GM21526 (cell line): ENCODE results near the gene HOXC10.

Source experiments
- ATAC-seq: cut with Tn5 transposase; IDR thresholded peaks from one replicate; pipeline ENCODE4 v1.9.1; 2021; ENCODE audit warnings: moderate library complexity; ENCODE audit not compliant: unreplicated experiment, low FRiP score

Gene HOXC10

DNA sequence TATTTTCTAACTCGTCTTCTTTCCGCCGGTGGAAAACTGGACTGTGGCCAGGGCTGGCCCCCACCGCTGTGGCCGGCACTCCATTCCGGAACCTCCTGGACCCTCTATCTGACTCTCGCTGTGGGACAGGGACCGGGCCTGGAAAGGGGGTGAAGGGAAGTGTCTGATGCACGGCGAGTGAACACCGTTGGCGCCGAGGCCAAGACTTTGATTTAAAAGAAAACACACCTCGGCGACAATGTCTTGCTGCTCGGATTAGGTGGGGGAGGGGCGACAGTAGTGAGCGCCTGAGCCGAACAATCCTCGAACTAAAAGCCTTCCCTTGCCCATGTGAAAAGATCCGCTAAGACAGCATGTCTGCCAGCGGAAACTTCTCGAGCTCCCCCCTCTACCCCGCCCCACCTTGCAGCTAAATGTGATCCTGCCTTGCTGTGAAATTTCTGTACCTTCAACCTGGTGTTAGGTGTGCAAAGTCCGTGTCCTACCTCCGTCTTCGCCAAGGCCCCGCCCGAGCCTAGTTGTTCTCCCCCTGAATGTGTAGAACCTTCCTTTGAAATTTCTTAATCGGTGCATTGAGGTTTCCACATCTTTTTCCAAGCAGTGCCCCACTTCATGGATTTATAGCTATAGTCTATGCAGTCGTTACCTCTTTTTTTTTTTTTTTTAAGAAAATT, 9.3 kb upstream of the HOXC10 start:
- ATAC-seq = no peak

DNA sequence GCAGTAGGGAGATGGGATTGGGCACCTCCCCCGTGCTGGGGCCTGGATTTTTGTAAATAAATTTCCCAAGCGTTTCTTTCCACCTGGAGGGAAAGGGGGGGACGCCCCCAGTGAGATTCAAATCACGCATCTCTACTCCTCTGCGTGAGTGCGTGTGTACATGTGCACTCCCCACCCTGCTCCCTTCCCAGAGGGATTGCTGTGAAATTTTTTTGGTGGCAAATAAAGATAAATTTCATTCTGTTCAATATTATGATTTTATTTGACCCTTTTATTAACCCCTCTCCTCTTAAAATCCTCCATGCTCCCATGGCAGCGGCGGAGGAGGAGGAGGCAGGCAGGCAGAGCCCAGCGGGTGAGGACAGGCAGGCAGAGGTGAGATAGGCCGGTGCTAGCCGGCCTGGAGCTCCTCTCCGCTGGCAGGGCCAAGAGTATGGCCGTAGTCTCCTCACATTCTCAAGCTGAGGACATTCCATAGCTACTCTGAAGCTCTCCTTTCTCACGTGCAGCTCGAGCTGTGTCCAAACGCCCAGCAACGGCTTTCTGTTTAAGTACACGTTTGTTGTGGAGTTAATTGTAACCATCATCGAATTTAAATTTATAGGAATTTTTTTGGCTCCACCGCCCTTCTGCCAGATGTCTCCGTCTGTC, 8.6 kb upstream of the HOXC10 start:
- no peak for ATAC-seq

DNA sequence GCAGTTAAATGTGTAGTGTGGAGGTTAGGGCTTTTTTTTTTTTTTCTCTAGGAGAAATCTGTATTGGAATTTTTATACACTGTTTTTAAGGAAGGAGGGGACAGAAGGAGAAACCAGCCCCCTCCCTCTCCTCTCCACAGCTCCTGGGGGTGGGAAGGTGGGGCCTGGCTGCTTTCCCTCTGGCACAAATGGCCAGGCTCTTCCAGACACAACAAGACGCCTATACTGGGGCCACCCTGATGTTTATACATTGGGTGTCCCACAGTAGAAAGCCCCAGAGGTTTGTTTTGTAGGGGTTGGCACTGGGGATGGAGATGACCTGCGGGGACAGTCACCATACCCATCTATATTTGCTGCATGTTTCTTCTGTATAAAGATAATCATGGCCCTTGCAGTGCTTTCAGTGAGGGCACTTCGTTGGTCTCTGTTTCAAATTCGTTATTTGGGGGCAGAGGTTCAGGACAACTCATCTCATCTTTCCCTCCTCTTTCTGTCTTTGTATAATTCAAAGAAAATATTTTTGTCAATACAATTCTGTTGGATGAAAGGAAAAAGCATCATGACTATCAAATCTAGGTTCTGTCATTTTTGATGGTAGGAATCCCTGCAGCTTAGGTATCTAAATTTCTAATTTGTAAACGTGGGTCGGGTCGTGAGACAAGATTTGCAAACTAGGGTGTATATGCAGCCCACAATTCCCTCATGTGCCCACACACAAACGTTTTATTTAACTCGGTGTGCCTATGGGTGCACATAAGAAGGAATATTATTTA, 7.9 kb upstream of the HOXC10 start:
- ATAC-seq = no peak

DNA sequence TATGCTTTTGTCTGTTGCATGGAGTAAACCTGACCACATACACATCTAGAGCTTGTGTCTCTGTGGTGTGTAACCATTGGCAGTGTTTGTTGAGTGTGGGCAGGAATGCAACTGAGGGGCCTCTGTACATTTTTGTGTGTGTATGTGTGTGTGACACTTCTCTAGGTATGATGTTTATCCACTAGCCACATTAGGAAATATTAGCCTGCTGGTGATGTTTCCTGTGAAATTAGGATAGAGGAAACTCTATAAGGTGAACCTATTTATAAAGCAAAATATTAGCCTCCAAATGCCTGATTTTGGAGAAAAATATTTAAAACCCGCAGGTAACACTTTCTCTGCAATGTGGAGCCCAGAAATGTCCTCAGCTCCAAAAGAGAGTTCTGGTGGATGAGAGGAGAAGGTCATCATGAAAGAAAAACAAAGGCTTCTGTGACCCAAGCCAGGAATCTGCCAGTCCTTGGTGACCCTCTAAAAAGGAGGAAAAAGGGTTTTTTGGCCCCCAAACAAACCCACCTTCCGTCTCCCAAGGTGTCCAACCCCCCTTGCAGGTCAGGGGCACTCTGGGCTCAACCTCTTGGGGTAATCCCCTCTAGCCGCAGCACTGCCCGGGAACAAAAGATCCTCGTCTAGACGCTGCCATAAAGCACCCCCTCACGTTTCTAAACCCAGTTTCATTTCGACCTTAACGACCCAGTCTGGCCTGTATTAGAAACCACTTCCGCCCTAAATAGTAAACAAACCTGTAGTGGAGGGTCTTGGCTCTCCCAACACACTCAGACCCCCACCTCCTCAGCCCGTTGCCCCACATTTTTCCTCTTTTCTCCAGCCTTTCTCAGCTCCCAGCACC, 7.1 kb upstream of the HOXC10 start:
- ATAC-seq = no peak

DNA sequence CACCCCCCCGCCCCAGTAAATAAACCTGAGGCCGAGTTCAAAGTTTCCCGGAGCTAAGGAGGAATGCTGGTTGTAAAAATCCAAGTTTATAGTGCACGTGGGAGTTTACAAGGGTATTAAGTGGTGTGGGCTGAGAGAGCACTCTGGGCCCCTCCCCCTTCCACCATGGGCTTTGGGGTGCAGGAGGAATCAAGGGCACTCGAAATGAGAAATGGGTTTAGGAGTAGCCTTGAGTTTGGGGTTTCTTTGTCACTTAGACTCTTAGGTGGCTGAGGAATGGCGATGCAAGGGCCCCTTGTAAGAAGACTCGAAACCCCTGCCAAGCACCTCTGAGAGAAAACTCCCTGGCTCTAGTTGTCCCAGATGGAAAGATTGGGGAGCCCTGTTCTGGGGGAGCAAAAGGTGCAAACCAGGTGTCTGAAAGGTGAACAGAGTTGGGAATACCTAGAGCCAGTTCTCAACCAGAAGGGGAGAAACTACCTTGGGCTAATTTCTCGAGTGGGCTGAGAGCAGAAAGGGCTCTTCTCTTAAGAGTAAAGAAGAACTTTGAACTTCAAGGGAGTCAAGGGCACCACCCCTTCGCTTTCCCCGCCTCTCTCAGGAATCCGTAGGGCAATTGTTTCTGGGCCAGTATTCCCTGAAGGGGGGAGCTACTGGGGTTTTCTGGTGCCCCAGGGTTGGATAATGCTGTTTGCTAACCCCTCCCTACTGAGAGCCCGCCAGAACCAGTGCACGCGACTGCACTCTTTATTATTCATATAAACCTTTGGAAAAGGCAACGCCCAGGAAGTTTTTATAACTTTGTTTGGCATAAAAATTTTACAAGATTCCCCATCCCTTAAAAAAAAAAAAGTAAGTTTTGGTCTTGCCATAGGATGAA, 6.2 kb upstream of the HOXC10 start:
- no peak for ATAC-seq

DNA sequence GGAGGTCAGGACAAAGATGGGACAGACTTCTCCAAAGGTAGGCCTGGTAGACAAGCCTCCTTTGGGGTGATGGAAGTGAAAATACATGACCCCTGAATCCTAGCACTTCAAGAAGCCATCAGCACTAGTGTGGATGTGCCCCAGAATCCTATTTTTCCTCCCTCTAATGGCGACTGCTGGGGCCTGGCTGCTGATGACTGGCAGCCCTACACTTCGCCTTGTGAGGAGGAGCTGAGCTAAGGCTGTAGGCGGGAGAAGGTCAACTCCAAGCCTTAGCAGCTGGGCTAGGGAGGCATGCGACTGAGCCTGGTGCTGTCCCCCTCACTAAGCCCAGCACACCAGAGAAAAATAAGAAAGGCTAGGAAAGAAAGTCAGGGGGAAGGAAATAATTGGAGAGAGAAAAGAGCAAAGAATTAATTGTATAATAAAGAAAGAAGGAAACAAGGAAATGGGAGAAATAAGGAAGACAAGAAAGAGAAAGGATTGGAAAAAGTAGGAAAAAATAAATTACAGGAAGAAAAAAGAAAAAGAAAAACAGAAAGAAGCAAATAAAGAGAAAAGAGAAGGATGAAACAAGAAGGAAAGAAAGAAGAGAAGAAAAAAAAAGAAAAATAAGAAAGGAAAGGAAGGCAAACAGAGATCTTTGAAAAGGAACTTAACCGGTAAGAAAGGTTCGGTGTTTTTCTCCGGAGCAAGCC, 4.7 kb upstream of the HOXC10 start:
- no peak for ATAC-seq

DNA sequence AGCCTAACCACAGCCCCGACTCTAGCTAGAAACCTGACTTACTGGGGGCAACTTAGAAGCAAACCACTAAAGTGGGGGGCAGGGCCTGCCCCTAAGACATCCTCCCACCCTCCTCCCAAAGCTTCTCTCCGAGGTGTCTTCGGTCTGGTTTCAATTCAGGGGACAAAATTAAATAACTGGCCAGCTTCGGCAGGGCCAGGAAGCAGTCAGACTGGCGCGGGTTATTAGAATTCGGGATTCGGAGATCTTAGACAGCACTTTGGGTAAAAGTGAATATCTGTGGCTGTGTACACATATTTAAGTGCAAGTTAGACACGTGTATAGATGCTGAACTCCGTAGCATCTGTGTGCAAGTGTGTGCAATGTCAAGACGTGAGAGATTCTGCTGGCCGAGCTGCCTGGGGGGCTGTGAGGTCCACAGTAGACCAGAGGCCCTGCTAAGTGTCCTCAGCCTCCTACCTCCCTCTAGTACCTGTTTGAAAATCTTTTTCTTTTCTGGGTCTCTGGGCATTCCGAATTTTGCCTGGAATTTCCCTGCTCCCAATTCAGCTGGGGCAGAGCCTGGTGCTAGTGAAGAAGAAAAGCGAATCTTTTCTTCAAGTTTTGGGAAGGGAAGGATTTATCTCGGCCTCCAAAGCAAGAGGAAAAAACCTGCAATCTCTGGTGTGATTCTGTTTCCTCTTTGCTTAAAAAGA, 4.0 kb upstream of the HOXC10 start:
- no peak for ATAC-seq

DNA sequence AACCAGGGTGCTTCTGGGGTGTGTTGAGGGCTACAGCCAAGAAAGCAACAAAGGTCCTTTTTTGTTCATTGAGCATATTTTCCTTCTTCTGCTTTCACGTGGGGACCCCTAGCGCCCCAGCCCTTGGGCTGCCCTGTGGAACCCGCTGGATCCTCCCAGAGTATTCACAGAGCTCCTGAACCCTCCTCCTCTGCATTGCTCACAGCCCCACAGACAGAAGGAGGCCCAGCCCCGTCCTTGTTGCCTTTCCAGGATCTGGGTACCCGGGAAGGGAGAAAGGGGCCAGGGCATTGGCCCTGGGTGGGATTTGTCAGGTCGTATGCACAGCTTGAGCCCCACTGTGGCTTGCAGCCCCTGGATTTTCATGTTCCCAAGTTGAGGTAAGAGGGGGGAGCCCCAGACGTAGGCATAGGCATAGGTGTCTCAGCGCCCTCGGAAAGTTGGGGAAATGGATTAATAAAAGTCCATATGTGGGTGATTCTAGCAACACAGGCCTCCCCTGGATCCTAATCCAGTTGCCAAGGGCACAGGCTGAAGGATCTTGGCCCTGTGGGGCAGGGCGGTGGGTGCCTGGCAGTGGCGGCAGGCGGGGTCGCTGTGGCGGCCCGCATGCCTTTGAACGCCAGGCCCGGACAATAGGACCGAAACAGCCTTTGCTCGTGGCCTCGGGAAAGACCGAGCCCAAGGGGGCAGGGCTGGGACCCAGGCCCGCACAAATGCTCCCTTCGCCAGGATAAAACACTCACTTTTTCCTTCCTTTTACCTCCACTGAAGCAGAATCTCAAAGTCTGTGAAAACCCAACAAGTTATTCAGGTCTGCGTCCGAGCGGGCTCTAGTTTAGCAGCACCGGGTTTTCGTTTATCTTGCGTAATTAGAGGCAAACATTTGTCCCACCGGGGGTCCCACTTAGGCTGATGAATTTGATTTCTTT, 3.0 kb upstream of the HOXC10 start:
- no peak for ATAC-seq

DNA sequence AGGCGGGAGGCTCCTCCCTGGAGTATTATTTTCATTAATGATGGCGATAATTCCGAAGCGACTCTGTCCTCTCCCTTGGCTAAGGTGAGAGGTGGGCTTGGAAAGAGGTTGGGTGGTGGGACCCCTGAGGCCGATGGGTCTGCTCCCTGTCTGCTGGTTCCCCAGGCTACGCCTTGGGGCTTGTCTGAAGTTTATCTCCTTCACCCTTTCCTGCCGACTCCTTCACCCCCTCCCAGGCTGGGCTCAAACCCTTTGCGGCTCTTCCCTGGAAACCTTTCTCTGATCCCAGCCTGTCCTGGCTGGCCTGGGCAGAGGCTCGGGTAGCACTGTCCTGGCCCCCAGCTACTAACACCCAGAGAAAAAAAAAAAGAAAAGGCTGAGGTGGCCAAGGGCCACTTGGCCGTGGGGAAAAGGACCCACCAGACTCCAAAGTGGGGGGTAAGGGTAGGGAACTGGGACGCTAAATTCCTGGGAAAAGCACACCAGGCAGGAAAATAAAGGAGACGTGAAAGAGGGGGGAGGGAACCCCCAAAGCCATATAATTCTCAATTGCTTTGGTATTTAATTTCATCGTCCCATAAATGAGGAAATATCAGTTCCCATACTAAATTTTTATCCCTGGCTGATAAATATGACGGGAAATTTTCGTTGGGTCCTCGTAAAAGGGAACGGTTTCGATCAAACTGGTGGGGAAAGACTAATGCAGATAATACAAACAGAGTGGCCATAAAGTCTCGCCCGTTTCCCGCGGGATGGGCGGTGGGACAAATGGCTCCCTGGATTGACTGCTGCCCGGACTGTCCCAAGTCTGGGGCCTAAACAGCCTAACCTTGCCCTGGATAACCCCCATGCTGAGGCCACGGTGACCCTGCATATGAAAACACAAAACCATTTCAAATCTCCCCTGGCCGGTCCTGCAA, 2.0 kb upstream of the HOXC10 start:
- no peak for ATAC-seq

DNA sequence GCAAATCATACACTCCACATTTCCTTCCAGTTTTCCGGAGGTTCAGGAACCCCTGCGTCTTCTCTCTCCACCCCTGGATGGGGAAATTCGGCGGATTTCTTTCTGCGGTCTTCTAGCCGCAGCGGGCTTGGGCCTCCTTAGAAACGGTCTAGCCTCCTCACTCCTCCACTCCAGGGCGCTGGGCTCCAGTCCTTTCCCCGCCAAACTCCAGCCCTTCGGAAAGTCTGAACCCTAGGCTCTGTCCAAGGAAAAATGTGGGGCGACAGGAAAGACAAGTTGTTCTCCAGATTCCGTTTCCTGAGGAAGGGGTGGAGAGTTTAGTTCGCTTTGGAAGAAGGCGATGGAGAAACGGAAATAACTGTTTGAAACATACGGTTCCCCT, 1.4 kb upstream of the HOXC10 start:
- ATAC-seq = no peak

DNA sequence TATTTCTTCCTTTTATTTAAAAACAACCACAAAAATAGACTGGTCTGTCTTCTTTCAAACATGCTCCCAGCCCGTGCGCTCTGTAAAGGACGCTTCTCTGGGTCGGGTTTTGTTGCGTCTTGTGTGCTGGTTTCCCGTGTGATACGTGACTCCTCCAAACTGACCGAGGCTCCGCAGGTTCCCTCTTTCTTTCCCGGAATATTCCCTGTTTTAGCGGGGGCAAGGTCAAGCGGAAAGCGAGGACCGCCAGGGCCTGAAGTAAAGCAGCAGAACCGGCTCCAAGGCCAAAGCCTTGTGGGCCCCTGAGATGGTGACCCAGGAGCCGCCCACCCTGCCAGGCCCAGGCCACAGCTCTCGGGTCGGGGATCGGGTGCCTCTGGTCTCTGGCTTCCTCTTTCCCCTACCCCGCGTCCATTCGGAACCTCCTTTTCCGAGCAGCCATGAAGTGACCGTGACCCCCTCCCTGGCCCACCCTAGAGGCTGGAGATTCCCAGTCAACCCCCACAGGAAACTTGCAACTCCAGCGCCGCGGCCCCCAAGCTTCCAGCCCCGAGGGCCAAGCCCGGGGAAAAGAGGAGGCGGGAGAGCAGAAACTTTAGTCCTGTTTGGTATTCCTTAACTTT, 885 bp upstream of the HOXC10 start:
- no peak for ATAC-seq

DNA sequence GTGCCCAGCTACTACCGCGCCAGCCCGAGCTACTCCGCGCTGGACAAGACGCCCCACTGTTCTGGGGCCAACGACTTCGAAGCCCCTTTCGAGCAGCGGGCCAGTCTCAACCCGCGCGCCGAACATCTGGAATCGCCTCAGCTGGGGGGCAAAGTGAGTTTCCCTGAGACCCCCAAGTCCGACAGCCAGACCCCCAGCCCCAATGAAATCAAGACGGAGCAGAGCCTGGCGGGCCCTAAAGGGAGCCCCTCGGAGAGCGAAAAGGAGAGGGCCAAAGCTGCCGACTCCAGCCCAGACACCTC, 697 bp downstream of the HOXC10 start:
- ATAC-seq = no peak

DNA sequence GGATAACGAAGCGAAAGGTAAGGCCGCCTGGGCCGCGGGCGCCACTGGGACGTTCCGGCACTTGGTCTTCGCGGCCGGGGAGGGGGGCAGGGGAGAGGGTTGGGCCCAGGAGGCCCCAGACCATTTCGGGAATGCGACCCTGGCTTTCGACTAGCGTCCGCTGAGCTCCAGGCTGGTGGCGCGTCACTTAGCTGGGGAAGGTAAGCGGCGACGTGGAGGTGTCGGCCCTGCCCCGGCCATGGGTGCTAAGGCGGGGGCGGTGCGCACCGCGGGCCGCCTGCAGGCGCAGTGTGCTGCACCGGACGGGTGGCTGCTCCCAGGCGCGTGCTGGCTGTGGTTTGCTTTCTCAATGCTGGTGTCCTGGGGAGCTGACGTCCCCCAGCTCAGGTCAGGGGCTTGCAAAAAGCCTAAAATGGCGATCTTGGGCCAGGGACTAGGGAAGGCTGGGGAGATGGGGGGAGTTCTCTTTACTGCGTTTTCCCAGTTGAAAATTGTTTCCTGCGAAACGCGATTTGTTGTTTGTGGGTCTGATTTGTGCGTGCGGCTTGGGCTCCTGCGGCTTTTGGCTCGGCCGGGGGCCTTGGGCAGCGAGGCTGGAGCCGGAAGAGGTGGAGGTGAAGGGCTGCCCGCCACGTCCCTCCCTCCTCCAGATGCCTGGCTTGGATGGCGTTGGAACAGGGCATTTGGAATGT, 1.2 kb downstream of the HOXC10 start:
- no peak for ATAC-seq

DNA sequence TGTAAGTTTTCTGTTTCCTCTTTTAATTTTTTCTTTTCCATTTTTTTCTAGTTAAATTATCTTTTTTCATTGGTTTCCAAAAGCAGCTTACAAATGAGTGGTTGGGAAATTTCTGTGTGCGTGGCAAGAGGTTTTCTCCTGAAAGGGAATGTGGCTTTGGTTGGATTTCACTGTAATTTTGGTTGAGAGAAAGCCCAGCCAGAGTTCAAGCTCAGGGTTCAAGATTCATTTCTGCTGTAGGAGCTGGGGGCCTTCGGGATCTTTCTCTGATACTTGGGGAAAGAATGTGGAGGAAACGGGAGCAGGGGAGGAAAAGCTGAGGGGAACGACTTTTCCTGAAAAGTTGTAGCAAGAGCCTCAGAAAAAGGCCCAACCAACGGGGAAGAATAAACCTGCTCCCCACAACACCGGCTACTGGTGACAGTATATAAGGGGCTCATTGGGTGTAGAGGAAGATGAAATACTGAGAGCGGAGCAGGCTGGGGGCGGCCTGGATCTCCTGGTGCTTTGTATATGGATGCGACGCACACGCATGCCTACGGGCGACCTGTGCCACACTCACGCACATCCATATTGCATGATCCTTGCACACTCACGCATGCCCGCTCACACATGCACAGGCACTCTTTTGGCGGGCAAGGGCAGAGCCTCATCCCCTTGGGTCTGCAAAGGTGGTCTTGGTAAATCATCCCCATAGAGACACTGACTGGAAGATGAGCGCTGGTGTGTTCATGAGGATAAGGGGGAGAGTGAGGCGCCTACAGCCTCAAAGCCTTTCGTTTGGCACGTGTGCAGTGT, 1.9 kb downstream of the HOXC10 start:
- ATAC-seq = no peak

DNA sequence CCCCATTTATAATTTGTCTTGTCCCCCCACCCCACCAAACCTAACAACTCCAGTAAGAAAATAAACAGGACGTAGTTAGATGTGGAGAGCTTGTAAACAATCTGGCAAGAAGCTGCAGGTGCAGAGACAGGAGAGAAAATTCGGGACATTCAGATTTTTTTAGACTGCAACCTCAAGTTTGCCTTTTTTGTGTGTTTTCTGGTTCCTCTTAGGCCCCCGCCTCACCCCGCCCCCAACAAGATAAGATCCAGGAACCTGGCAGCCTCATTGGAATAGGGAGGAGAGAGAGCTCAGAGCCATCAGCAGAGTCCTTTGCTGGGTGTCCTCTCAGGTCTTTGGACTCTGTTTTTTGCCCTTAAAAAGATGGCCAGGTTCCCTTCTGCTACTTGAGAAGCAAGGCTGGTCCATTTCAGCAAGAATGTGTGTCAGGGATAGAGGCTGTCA, 2.9 kb downstream of the HOXC10 start:
- ATAC-seq = no peak
